ENCODE measurements around the gene DIPK1B. TPM values are rescaled to one million over a fixed set of nuclear protein-coding genes. Genes with fewer than 3 reads are reported as not detected.

DIPK1B gene
- total RNA-seq, 6 experiments from 2014 or later = not detected

- H3K4me1 Mint-ChIP-seq (ENCODE audit: low read depth) = no peaks in the 10 kb centered on the region
- H3K36me3 Mint-ChIP-seq (ENCODE audit: low read depth) = no peaks in the 10 kb centered on the region
- no peak overlapping the region for H3K4me3 Mint-ChIP-seq
- no peak for TF ChIP-seq CTCF (IDR thresholded peaks at IDR 0.05)
- H3K27me3 Mint-ChIP-seq (ENCODE audit: insufficient read depth) = peaks cover 3% of the 10 kb centered on the region; the same call in 1 of the 2 replicates
- H3K27ac Mint-ChIP-seq = no peak overlapping the region
- H3K9me3 Mint-ChIP-seq = no peaks in the 10 kb centered on the region
- DNase-seq = no peak
Measured at GRCh38 chr9:136665704-136666371, 46.5 kb upstream of the DIPK1B start.

GRCh38 chr9:136666372-136667213, 45.8 kb upstream of the DIPK1B start:
- DNase-seq = no peak
- Mint-ChIP-seq H3K4me3 (no peak overlapping the region), H3K27me3 (ENCODE audit: insufficient read depth) (peaks cover 3% of the 10 kb centered on the region; the same call in 1 of the 2 replicates), H3K9me3 (no peaks in the 10 kb centered on the region), H3K27ac (no peak overlapping the region), H3K36me3 (ENCODE audit: low read depth) (no peaks in the 10 kb centered on the region), H3K4me1 (ENCODE audit: low read depth) (no peaks in the 10 kb centered on the region)
- no peak for TF ChIP-seq CTCF (IDR thresholded peaks at IDR 0.05)

GRCh38 chr9:136667214-136667939, 45.0 kb upstream of the DIPK1B start:
- Mint-ChIP-seq H3K4me1 (ENCODE audit: low read depth) (no peaks in the 10 kb centered on the region), H3K4me3 (no peak overlapping the region), H3K36me3 (ENCODE audit: low read depth) (no peaks in the 10 kb centered on the region), H3K27ac (no peak overlapping the region), H3K27me3 (ENCODE audit: insufficient read depth) (peaks cover 3% of the 10 kb centered on the region; the same call in 1 of the 2 replicates), H3K9me3 (no peaks in the 10 kb centered on the region)
- DNase-seq = no peak
- no peak for TF ChIP-seq CTCF (IDR thresholded peaks at IDR 0.05)

GRCh38 chr9:136667940-136668760, 44.2 kb upstream of the DIPK1B start:
- TF ChIP-seq CTCF (IDR thresholded peaks at IDR 0.05) = no peak
- Mint-ChIP-seq H3K36me3 (ENCODE audit: low read depth) (no peaks in the 10 kb centered on the region), H3K27ac (no peak overlapping the region), H3K4me3 (no peak overlapping the region), H3K9me3 (no peaks in the 10 kb centered on the region), H3K27me3 (ENCODE audit: insufficient read depth) (peaks cover 3% of the 10 kb centered on the region; the same call in 1 of the 2 replicates), H3K4me1 (ENCODE audit: low read depth) (no peaks in the 10 kb centered on the region)
- DNase-seq = no peak
